Left lobe of liver (tissue), 2 donors: Measurements from ENCODE around the gene PCYT2. TPM values are rescaled to one million over a fixed set of nuclear protein-coding genes. Genes with fewer than 3 reads are reported as not detected.

ENCODE experiments used
- ATAC-seq: fragments of 200-7000 bp; cut with Tn5 transposase; one replicate; pipeline ENCODE4 v1.9.1; 2020; ENCODE audit warnings: mild to moderate bottlenecking, moderate library complexity
- DNase-seq: peaks from one replicate; pipeline ENCODE4 v3.0.0-alpha.2; 2020; ENCODE audit warnings: low spot score
- total RNA-seq: library from RNA; stranded (reverse); gene quantifications from one replicate; pipeline ENCODE4 v1.2.1, GENCODE V29; 2021
- donor health status: DM: no; HTN: no; CAD: no; lungs with moderate emphysema.
- donor health status: DM: no; HTN: yes; CAD: no.

Gene PCYT2
- total RNA-seq, 1 donor from 2014 or later: 113 TPM

DNA sequence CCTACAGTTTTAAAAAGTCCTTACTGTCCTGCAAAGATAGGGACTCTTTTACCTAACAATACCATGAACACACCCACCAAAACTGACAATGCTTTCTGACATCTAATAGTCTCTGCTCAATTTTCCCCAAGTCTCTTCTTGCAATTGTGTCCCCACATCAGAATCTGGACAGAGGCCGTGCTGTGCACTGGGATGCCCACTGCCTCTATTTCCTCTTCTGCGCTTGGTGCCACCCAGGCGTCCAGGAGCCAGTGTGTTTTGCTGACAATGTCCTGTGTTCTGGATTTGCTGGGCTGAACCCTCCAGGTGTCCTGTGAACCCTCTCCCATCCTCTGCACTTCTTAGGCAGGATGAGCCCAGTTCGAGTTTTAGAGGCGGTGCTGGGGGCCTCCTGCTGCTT, 33.6 kb downstream of the PCYT2 start:
- ATAC-seq (no peak), DNase-seq (no peak)

DNA sequence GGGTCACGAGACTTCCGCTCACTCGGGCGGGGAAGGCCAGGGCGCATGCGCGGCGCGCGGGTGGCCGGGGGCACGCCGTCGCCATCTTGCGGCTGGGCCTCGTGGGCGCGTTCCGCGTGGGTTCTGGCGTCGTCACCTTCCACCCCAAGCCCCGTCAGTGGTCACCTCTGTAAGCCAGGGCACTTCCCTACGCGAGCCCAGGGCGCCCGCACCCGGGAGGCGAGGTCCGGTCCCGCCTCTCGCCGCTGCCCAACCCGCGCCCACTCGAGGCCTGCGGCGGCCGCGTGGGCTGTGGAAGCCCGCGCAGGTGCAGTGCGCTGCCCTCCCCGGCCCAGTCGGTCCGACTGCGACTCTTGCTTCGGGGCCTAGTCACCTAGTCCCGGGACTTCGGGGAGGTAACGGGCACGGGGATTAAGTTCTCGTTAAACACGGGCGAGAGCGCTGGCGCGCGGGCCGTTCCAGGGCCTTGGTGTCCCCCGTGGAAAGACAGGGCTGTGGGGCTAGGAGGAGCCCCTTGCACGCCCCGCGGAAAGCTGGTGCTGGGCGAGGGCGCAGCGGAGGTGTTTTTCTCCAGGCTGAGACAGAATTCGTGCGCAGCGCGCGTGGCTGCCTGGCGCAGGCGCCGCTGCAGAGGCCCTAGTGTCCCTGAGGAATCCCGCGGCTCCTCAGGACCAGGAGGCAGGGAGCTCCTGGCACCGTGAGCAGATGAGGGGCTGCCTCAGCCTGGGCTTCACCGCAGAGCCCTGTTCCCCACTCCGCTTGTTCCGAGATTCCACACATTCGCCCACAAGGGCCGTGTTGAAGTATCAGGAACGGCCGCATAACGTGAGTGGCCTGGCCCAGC, 39.6 kb downstream of the PCYT2 start:
- ATAC-seq (peak; percentile 21), DNase-seq (peak; percentile 96)

DNA sequence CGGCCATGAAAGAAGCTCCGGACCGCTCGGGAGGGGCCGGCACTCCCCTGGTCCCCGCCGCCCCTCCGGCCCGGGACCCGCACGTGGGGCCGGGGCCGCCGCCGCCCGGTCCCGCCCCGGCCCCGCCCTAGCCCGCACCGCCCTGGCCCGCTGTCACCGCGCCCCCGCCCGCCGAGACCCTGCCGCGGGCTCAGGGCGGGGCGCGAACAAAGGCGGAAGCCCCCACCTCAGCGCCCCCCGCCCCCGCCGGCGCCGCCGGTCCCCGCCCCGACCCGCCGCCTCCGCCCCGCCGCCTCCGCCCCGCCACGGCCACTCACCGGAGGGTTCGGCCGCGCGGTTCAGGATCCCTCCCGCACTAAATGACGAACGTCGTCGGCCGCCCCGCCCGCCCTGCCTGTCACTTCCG, 40.2 kb downstream of the PCYT2 start, which contains the start of gene ARHGDIA:
ARHGDIA (minus strand) TSS at position 357 of the 406 bp plus-strand sequence. CDS start 1,407 bp downstream, outside the sequence.
- ATAC-seq (peak; percentile 50), DNase-seq (no peak)

DNA sequence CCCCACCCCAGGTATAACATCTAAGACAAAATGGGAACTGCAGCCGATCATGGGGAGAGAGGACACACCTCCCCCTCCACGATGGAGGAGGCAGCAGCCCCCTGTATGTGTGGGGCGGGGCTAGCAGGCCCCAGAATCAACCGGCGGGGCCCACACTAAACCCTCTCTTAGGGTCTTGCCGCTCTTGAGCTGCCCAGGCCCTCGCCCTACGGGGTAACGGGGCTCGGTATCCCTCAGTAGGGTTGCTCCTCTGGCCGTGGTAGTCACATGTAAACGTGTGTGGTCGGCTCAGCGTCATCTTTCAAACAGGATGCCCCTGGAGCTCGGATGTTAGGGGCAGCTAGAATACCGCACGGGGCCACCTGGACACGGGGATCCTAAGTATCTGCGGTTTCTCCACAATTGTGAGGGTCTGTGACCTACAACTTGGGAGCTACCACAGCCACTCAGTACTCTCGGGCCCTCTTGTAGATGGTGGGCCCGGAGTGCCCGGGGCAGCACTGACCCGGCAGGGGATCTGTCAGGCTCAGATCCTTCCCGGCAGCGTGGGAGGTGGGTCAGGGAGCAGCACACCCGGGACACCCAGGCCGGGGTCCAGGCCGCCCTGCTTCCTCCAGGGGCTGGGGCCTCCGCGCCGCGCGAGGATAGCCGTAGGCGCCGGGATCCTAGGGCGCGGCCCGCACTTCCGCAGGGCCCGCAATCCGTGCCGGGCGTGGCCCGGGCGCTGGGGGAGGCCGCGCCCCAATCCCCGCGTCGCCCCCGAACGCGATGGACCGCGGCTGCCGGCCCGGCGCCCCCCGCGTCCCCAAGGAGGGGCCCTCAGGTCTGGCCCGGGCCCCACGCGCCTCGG, 40.8 kb downstream of the PCYT2 start:
- ATAC-seq (peak; percentile 0), DNase-seq (peak; percentile 63)

DNA sequence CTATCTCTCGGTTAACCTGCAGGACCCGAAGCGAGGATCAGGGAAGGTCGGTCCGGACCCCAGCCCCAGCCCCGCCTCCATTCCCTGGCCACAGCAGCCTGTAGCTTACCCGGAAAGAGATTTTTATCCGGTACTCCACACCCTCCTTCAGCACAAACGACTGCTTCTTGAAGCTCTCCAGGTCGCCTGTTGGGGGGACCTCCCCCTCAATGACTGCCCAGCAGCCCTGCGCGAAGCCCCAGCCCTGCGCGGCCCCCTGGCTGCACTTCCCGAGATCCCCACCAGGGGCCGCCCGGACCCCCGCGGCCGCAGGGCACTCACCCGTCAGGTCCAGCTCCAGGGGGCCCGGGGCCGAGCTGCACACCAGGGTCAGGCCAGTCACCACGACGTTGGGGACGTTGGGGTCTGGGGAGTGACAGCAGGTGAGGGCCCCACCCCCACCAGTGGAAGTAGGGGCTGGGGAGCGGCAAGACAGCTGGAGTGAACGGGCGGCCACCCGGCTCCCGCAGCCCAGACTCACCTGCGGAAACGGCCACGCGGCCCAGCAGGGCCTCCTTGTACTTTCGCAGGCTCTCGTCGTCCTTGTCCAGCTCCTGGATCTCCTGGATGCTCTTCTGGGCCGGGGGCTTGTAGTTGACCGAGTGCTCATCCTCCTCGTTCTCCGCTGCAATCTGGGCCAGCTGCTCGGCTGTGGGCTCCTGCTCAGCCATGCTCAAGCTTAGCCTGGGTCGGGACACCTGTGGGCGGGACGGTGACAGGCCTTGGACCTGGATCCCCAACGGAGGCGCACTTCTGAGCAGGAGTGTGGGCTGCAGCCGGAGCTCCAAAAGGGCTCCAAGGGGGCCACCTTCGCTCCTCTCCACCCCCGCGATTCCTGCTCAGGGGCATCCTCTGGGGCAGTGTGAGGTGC, 41.7 kb downstream of the PCYT2 start:
- DNase-seq (peak; percentile 71), ATAC-seq (peak; percentile 12)

DNA sequence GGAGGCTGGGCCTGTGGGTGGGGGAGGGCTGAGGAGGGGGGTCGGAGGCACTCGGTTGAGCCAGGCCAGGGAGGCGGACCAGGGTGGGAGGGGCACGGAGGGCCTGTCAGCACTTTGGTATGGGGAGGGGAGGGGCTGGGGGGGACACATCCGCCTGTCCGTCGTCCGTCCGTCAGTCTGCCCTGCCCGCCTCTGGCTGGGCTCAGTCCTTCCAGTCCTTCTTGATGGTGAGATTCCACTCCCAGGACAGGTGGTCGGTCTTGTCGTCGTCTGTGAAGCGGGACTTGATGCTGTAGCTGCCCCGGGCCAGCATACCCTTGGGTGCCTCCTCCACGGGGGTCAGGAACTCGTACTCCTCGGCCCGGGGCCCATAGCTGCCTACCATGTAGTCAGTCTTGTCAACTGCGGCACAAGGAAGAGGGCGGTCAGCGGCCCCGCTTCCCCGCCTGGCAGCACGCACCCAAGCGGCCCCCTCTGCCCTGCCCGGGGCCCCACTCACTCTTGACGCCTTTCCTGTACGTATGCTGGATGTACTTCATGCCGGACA, 42.5 kb downstream of the PCYT2 start:
- ATAC-seq (peak; percentile 7), DNase-seq (peak; percentile 69)

DNA sequence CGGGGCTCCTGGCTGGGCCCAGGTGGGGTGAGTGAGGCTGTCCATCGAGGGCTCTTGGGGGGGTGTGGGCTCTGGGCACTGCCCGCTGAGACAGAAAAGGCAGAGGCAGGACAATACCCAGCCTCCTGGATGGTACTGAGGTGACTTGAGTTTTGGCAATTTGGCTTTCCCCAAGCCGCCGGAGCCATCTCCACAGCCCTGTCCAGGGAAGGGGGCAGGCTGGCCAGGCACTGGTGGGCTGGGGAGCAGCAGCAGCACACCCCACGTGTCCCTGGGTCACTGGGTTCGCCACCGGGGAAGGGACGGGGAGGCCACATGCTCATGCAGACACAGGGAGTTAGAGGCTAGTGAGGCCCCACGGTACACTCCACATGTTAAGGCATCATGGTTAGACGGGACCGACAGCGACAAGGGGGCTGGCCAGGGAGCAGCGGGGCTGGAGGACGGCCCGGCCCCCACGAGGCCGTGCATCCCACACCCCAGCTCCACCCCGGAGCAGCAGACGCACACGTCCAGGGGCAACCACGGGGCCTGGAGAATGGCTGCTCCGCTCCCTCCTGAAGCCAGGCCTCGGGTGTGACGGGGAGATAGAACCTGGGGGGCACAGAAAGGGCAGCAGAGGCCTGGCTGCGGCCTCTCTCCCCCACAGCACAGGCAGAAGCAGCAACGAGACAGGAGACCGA, 43.1 kb downstream of the PCYT2 start:
- DNase-seq (peak; percentile 77), ATAC-seq (peak; percentile 4)

DNA sequence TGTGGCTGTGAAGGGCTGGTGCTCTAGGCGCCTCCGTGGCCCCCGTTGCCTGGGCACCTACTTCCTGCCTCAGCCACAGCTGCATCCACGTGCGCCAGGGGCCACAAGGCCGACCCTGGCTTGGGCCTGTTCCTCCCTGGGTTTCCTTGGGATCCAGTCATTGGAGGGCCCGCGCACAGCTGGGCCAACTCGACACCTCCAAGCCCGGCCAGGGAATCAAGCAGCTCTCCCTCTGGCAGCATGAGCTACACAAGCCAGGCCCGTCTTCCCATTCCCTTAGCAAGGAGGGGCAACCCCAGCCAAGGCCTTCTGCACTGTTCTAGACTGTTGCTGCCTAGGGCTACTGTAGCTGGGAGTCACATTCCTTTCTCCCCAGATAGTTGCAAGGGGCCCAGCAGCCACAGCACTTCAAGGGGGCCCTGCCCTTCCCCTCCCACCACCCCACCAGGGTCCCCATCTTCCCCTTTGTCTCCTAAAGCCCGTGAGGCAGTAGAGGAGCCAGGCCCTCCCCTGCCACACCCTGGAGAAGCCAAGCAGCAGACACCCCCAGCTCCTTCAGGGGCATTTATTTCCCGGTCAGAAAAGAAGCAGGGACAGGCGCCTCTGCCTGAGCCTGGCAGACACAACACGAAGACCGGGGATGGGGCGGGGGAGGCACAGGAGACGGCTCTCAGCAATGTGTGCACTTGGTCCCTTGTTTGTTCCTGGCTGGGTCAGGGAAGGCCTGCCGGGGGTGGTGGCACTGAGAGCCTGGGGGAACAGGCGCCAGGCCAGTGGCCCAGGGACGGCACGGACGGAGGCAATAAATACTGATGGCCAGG, 43.8 kb downstream of the PCYT2 start:
- ATAC-seq: peak; percentile 19
- DNase-seq: no peak

DNA sequence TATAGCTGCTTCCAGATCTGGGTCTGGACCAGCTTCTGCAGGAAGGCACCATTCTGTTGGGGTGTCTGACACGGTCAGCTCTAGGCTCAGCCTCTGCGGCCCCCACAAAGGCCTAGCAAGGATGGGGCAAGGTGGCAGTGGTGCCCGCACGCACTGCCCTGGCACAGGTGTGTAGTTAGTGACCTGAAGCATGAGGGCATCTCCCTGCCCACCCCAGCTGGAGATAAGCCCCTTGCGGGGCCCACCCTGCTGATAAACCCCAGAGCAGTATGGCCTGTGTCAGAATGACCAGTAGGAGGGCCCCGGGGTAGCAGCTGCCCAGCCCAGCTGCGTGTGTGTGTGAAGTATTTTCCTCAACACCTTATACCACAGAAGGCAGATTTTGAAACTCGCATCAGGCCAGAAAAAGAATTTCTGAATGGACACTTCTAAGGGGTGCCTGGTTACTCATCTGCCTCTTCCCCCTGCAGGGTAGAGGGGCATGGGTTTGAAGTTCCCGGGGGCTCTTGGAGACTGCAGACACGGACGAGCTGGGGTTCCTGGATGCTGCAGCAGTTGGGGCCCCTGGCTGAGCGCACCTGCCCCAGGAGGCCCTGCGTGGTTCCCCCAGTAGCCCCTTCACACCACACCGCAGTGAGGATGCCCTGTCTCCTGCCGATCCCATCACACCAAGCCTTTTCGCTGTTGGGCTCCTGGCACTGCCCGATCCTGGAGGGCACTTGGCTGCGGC, 44.6 kb downstream of the PCYT2 start:
- DNase-seq (peak; percentile 61), ATAC-seq (no peak)

DNA sequence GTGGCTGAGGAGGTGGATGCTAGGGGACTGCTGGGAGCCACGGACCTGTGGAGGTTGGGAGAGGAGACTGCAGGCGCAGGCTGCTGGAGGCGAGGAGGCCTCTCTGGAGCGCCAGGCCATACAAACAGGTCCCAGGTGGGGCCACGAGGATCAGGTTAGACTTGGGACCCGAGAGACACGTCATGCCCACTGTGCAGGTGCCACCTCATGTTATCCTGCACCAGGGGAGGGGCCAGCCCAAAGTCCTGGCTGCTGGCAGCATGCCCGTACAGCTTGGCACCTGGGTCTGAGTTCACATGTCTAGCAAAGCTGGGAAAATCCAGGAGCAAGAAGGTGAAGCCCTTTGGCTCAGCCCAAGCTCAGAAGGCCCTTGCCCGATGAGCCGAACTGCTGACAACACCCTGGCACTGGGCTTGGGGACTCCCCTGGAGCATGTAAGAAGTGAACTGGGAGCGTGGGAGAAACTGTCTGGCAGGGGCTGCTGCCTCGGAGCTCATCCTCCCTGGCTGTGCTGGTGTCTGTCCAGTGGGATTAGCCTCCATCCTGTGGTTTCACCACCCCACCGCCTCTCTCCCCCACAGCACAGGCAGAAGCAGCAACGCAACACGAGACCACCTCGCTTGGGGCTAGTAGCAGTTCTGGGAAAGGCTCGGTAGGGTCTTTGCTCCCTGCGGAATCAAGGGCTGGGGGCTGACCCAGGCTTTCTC, 45.3 kb downstream of the PCYT2 start:
- DNase-seq (peak; percentile 99), ATAC-seq (peak; percentile 51)

DNA sequence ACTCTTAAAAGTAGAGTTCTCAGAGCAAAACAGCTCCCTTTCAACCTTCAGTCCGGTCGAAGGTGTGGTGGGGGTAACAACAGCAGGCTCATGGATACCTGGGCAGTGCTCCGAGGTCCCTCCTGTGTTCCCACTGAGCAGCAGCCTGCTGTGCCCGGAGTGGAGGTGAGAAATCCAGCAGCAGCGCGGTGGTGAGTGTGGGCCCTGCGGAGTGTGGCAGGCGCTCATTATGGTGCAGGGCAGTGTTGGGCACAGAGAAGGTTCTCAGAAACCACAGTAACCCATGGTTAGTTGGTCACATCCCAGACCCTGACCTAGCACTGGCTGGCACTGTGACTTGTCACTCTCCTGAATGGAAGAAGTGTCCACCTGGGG, 45.9 kb downstream of the PCYT2 start:
- DNase-seq: no peak
- no peak for ATAC-seq

DNA sequence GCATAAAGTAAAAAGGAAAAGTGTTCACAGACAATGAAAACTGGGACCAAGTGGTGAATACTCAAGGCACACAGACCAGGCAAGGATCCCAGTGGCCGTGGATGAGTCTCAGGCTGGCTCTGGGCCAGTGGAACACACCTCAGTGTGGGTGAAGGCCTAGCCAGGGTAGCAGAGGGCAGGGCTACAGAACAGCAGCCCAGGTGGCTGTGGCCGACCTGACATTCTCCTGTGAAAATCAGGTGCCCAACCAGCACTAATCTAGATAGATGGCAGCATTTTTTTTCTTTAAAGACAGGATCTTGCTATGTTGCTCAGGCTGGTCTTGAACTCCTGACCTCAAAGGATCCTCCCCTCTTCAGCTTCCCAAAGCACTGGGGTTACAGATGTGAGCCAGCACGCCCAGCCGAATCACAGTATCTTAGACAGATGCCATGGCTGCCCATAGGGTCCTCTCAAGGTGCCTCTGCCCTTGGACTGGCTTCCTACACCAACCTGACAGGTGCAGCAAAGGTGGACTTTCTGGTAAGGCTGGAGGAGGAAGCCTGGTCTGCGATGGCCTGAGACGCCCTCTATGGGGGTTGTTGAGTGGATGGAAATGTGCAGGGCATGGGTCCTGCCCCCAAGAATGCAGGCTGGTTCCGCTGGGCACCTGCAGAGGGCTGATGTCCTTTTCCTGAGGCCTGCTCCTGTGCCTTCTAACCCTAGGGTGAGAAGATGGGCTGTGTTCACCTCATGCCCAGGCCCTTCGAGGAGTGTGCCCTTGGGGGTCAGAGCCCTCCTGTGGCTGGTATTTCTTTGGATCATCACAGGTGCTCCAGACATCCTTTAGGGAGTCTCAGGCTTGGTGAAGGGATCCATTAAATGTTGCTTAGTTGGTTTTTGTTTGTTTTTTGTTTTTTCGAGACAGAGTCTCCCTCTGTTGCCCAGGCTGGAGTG, 47.1 kb downstream of the PCYT2 start:
- DNase-seq: peak; percentile 59
- no peak for ATAC-seq

DNA sequence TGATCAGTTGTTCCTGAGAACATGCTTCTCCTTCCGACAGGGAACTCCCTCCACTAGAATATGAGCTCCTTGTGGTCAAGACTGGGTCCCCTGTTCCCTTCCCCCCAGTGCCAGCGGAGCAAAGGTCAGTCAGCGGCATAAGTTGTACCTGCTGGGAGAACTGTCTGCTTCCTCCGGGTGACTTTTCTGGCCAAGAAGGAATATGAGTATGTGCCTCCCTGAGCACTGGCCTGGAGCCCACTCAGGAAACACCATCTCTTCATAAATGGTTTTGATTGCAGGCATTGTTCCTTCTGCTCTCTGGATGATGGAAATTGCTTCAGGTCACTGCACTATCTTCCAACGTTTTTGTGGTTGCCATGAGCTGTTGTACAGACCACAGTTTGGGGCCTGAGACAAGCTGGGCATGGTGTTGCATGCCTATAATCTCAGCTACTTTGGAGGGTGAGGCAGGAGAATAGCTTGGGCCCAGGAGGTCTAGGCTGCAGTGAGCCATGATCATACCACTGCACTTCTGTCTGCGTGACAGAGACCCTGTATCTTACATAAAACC, 48.0 kb downstream of the PCYT2 start:
- DNase-seq (peak; percentile 55), ATAC-seq (no peak)

DNA sequence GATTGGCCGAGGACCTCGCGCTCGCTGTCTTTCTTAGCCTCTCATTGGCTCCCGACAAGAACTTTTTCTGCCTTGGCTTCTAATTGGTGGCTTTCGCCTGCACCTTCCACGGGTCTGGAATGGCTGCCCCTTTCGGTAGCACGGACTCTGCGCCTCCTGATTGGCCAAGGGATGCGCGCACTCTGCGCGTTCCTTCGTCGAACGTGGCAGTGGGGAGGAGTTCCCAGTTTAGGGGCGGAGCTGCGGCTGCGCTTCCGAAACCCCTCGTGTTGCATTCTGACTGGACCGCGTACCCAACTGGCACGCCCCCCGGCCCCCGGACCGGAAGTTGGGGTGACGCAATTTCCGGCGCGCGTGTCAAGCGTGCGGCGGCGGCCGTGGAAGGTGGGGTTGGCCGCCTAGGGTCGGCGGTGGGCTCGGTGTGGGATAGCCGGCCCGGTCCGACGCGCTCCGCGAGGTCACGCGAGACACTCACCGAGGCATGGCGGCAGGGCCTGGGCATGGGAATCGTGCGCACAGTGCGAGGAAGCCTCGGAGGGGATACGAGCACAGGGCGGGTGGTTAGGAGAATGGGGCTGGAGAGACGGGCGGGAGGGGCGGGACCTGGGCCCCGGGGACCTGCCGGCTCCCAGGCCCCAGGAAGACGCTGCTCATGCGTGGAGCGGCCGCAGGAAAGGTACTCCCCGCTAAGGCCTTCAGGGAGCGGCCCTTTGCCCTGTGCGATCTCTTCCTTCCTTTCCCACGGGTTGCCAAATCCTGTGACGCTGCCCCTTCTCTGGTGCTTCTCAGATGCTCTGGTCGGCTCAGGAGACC, 50.2 kb downstream of the PCYT2 start:
- ATAC-seq (peak; percentile 76), DNase-seq (peak; percentile 100)
